C4-2B (cell line): ENCODE measurements around the gene TMEM134.

Experiments
- ZFX ChIP-seq: fragments of 450-650 bp; IDR thresholded peaks from 2 replicates; pipeline ENCODE4 v1.6.1; 2017
- TF ChIP-seq, protein P1 (sequence below): fragments of 450-650 bp; conservative IDR thresholded peaks from 2 replicates; pipeline ENCODE4 v1.5.1; 2017; ENCODE audit warnings: mild to moderate bottlenecking

- TF ChIP-seq, protein P1, sequence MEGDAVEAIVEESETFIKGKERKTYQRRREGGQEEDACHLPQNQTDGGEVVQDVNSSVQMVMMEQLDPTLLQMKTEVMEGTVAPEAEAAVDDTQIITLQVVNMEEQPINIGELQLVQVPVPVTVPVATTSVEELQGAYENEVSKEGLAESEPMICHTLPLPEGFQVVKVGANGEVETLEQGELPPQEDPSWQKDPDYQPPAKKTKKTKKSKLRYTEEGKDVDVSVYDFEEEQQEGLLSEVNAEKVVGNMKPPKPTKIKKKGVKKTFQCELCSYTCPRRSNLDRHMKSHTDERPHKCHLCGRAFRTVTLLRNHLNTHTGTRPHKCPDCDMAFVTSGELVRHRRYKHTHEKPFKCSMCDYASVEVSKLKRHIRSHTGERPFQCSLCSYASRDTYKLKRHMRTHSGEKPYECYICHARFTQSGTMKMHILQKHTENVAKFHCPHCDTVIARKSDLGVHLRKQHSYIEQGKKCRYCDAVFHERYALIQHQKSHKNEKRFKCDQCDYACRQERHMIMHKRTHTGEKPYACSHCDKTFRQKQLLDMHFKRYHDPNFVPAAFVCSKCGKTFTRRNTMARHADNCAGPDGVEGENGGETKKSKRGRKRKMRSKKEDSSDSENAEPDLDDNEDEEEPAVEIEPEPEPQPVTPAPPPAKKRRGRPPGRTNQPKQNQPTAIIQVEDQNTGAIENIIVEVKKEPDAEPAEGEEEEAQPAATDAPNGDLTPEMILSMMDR: no peak
- TF ChIP-seq ZFX: no peak
These were observed 47.8 kb upstream of the TMEM134 start for GRCh38 chr11:67516806-67517205.
